ENCODE data around the gene GALNT16. TPM values are rescaled to one million over a fixed set of nuclear protein-coding genes. Genes with fewer than 3 reads are reported as not detected.
"Not testable (repeated sequence)": the region's sequence is repeated elsewhere in the genome, so short reads cannot be mapped to it uniquely, and the experiment has no call there.

The GALNT16 gene
- total RNA-seq, 4 donors from 2014 or later: 0.72 to 8.2 (median 2.9) TPM

DNA sequence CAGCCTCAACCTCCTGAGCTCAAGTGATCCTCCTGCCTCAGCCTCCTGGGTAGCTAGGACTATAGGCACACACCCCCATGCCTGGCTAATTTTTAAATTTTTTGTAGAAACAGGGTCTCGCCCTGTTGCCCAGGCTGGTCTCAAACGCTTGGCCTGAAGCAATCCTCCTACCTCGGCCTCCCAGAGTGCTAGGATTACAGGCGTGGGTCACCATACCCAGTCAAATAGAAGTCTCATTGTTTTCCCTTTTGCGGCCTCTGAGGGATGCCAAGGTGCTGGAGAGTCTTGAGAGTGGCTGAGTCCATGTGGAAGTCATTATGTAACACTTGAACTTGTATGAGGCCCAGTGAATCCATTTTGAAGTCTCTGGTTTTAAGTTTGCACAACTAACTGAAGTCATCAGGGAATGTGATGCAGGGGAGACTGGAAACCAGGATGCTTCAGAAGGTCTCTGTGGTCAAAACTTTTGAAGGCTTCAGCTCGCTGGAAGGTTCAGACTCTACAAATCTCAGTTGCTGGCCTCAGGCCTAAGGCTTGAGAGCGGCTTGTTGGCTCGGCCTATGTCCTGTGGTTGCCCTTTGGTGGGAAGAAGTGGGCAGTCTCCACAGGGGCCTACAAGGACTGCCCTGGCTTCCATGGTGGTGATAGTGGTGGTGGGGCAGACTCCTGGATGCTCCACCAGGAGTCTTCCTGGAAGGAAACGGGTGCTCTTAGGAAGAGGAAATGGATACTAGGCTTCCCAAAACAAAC, 29.2 kb downstream of the GALNT16 start:
- 81 to 86% methylated on average over 9 of the region's 9 CpGs for WGBS, 2 donors
- no peak overlapping the region for H3K4me3 ChIP-seq (ENCODE audit: low read depth, poor library complexity, severe bottlenecking)
- TF ChIP-seq POLR2A (IDR thresholded peaks at IDR 0.05) (no peak), CTCF (IDR thresholded peaks at IDR 0.05) (no peak)
- intact Hi-C loops (cut with DNase I; ENCODE audit: low total_unique reads): loop anchor here (2.0 kb wide), 1 partner anchor 44 kb away; no protein-coding TSS in a partner anchor
- DNase-seq (ENCODE audit: low spot score in 2 of 2): peak in 1 of 2 donors; percentile 76

DNA sequence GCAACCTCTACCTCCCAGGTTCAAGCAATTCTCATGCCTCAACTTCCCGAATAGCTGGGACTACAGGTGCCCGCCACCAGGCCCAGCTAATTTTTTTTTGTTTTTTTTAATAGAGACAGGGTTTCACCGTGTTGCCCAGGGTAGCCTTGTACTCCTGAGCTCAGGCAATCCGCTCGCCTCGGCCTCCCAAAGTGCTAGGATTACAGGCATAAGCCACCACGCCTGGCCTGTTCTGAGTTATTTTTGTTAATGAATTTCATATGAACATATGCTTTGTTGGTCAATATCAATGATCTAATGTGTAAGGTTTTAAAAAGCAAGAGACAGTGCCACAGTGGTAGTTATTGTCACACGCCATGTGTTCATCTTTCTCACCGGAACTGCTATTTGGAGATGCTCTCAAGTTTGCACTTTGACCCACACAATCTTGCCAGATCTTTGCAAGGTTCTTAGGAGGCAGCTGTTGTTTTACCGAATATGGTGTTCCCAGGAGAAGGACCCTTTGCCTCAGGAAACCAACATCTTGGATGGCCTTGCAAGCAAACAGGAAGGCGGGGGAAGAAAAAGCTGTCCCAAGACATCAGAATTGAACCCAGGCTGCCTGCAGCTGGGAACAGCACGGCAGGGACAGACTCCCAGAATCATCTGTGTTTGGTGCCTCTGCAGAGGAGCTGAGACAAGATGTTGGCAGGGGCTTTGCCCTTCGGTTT, 30.0 kb downstream of the GALNT16 start:
- H3K4me3 ChIP-seq (ENCODE audit: low read depth, poor library complexity, severe bottlenecking): no peak overlapping the region
- TF ChIP-seq CTCF (IDR thresholded peaks at IDR 0.05) (no peak), POLR2A (IDR thresholded peaks at IDR 0.05) (no peak)
- 54 to 64% methylated on average over 13 of the region's 13 CpGs for WGBS, 2 donors
- intact Hi-C loops (cut with DNase I; ENCODE audit: low total_unique reads): loop anchor here (2.0 kb wide), 1 partner anchor 45 kb away; no protein-coding TSS in a partner anchor
- peak in 1 of 2 donors; percentile 86 for DNase-seq (ENCODE audit: low spot score in 2 of 2)

- H3K4me3 ChIP-seq (ENCODE audit: low read depth, poor library complexity, severe bottlenecking); intact Hi-C loops (cut with DNase I; ENCODE audit: low total_unique reads): not testable (repeated sequence)
- 88 to 94% methylated on average over 7 of the region's 7 CpGs for WGBS, 2 donors
- DNase-seq (ENCODE audit: low spot score in 2 of 2): peak in 1 of 2 donors; percentile 53
These were observed 30.9 kb downstream of the GALNT16 start for GRCh38 chr14:69290881-69291280.

GRCh38 chr14:69291396-69291795, 31.4 kb downstream of the GALNT16 start:
- DNase-seq (ENCODE audit: low spot score in 2 of 2): peak in 1 of 2 donors; percentile 80
- 81 to 82% methylated on average over 5 of the region's 5 CpGs for WGBS, 2 donors
- TF ChIP-seq POLR2A (IDR thresholded peaks at IDR 0.05) (no peak), CTCF (IDR thresholded peaks at IDR 0.05) (no peak)
- no peak overlapping the region for H3K4me3 ChIP-seq (ENCODE audit: low read depth, poor library complexity, severe bottlenecking)
- intact Hi-C loops (cut with DNase I; ENCODE audit: low total_unique reads): no loop called here

DNA sequence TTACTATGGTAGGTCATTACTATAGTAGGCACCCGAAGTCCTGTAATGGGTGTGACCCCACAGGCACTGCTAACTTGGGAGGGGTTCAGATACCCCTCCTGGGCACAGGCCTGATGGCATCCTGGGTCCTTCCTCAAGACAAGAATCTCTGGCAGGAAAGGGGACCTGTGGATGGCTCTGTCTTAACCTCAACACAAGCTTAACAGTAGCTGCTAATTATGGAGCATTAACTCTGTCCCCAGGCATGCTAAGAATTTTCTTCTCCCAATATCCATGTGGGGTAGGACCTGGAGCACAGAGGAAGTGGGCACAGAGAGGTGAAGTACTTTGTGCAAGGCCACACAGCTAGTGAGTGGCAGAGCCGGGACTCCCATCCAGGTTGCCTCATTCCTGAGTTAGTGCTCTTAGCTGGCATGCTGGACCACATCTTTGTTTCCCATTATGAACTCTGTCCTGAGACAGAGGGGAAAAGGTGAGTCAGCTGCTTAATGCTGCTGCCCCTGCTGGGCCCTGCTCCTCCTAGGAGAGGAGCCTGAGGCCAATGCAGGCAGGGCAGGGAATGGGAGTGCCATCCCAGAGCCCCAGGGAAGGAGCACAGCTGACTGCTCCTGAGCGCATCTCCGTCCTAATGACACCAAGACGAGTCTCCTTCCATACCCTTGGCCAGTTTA, 32.1 kb downstream of the GALNT16 start:
- no peak for TF ChIP-seq POLR2A (IDR thresholded peaks at IDR 0.05)
- intact Hi-C loops (cut with DNase I; ENCODE audit: low total_unique reads): no loop called here
- WGBS, 2 donors: 71 to 74% methylated on average over 5 of the region's 5 CpGs
- H3K4me3 ChIP-seq (ENCODE audit: low read depth, poor library complexity, severe bottlenecking): no peak overlapping the region
- peak in 1 of 2 donors; percentile 45 for DNase-seq (ENCODE audit: low spot score in 2 of 2)

DNA sequence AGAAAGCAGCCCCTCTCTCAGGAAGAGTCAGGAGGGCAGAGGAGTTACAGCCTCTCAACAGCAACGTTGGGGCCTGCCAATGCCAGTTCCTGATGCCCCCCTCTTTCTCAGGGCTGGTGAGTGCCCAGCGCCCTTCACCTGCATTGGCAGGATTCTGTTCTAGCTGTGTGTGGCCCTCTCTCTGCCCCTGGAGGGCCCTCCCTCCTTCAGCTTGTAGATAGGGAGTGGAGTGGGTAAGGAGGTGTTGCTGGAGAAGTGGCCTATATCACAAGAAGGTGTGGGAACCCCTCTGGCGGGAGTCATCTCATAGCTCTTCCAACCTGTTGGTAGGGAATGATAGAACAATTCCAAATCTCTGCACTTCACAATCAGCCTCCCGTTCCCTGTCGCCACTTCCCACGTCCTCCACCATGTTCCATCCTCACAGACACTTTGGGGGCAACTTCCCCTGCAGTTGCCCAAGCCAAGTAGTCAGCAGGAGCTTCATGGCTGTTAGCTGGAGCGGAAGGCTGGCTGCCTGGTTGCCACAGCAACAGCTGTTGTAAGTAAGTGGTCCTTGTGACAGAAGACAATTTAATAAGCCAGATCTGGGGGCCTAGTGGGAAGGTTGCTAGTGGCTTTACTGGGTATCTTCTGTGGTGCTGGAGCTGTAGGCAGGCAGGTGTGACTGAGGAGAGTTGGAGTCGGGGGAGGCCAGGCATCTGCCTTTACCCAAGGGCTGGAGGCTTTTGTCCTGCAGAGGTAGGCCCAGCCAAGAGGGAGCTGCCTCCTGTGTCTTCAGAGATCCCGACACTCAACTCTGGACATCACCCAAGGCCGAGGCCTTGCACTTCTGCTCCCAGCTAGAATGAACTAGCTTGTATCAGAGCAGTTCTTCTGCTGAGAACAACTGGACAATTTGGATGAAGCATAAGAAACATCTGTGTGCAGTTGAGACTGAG, 38.4 kb downstream of the GALNT16 start:
- no peak for TF ChIP-seq CTCF (IDR thresholded peaks at IDR 0.05)
- no peak for TF ChIP-seq POLR2A (IDR thresholded peaks at IDR 0.05)
- peak in 1 of 2 donors; percentile 58 for DNase-seq (ENCODE audit: low spot score in 2 of 2)
- 75 to 87% methylated on average over 8 to 10 of the region's 10 CpGs for WGBS, 2 donors
- intact Hi-C loops (cut with DNase I; ENCODE audit: low total_unique reads): no loop called here
- H3K4me3 ChIP-seq (ENCODE audit: low read depth, poor library complexity, severe bottlenecking): no peak overlapping the region
